Prostate gland (tissue), 2 donors: ENCODE data around the gene PKNOX2. TPM values are rescaled to one million over a fixed set of nuclear protein-coding genes. Genes with fewer than 3 reads are reported as not detected.

Experiments used
- DNase-seq: peaks from one replicate; pipeline ENCODE4 v3.0.0-alpha.2; 2019; ENCODE audit warnings: low spot score
- H3K27ac ChIP-seq, 2 donors: fragments of 200-600 bp; sonication (generic); 2 replicates each; pipeline ENCODE4 v1.5.1; 2017 to 2019
- H3K27me3 ChIP-seq: fragments of 200-600 bp; sonication (generic); replicated peaks from 2 replicates; pipeline ENCODE4 v1.5.1; 2019; ENCODE audit not compliant: insufficient read depth
- H3K36me3 ChIP-seq, 2 donors: fragments of 200-600 bp; sonication (generic); 1 replicate in 1 of 2; 2 replicates in 1 of 2; pipeline versions ENCODE4 v1.5.1 to v1.8.1; 2017 to 2019
- H3K4me1 ChIP-seq: fragments of 200-600 bp; sonication (generic); replicated peaks from 2 replicates; pipeline ENCODE4 v1.5.1; 2019
- H3K4me3 ChIP-seq, 2 donors: fragments of 200-600 bp; sonication (generic); 2 replicates each; pipeline ENCODE4 v1.5.1; 2017 to 2019
- H3K9me3 ChIP-seq: fragments of 200-600 bp; sonication (generic); 2 replicates; pipeline ENCODE4 v1.5.1; 2017
- POLR2A ChIP-seq: fragments of 450-650 bp; IDR thresholded peaks from one replicate; pipeline ENCODE4 v1.6.1; 2016; ENCODE audit warnings: antibody characterized with exemption, mild to moderate bottlenecking
- POLR2AphosphoS5 ChIP-seq: sonication (generic); formaldehyde crosslinking; IDR thresholded peaks from one replicate; pipeline ENCODE4 v1.6.1; 2017; ENCODE audit warnings: antibody characterized with exemption
- WGBS: methylation state at CpG from one replicate; pipeline ENCODE4 v1.1.5; 2018; 5-methylcytosine and 5-hydroxymethylcytosine counted together
- intact Hi-C: fragments of 100-400 bp; cut with DNase I; formaldehyde crosslinking; loops from one replicate; pipeline ENCODE4 v1.14.2; 2022
- total RNA-seq, 2 donors: library from RNA; depleted of rRNA; stranded (reverse); fragments of >200 nt; gene quantifications; one replicate each; pipeline ENCODE4 v1.1.0, GENCODE V29; 2016
- TF ChIP-seq, protein P1 (sequence below), 4 experiments: fragments of 200-600 bp in 2 of 4; fragments of 450-650 bp in 2 of 4; sonication (generic) in 2 of 4; IDR thresholded peaks; 1 replicate in 3 of 4; 2 replicates in 1 of 4; pipeline ENCODE4 v1.5.1; 2016 to 2019; ENCODE audit warnings: antibody characterized with exemption in 4 of 4, mild to moderate bottlenecking in 2 of 4, moderate library complexity in 2 of 4

The PKNOX2 gene
- total RNA-seq, 2 donors from 2014 or later = 12.3 to 14.7 TPM

DNA sequence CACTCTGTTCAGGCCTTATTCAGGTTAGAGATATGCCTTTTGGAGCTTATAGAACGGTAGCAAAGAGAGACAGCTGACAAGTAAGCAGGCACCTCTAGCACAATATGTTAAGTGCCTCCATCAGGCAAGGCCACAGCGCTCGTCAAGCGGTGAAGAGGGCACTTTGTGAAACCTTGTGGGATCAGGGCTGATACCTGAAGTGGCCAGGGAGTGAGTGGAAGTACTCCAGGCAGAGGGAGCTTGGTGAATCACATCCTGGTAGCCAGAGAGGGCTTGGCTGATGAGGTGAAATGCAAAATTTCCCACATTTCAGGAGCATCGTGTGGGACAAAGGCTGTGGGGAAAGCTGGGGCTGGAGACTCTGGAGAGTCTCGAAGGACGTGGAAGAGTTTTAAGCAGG lies 87.4 kb downstream of the PKNOX2 start:
- intact Hi-C loops = no loop called here
- Histone ChIP-seq H3K9me3 (no peaks in the 10 kb centered on the region), H3K4me1 (no peaks in the 10 kb centered on the region), H3K27me3 (no peaks in the 10 kb centered on the region), H3K4me3 (no peak overlapping the region), H3K36me3 (no peaks in the 10 kb centered on the region), H3K27ac (no peak overlapping the region)
- TF ChIP-seq, protein P1, sequence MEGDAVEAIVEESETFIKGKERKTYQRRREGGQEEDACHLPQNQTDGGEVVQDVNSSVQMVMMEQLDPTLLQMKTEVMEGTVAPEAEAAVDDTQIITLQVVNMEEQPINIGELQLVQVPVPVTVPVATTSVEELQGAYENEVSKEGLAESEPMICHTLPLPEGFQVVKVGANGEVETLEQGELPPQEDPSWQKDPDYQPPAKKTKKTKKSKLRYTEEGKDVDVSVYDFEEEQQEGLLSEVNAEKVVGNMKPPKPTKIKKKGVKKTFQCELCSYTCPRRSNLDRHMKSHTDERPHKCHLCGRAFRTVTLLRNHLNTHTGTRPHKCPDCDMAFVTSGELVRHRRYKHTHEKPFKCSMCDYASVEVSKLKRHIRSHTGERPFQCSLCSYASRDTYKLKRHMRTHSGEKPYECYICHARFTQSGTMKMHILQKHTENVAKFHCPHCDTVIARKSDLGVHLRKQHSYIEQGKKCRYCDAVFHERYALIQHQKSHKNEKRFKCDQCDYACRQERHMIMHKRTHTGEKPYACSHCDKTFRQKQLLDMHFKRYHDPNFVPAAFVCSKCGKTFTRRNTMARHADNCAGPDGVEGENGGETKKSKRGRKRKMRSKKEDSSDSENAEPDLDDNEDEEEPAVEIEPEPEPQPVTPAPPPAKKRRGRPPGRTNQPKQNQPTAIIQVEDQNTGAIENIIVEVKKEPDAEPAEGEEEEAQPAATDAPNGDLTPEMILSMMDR (IDR thresholded peaks at IDR 0.05) = no peak
- TF ChIP-seq POLR2A (no peak), POLR2AphosphoS5 (no peak)
- 93% methylated on average over 7 of the region's 7 CpGs for WGBS
- no peak for DNase-seq

DNA sequence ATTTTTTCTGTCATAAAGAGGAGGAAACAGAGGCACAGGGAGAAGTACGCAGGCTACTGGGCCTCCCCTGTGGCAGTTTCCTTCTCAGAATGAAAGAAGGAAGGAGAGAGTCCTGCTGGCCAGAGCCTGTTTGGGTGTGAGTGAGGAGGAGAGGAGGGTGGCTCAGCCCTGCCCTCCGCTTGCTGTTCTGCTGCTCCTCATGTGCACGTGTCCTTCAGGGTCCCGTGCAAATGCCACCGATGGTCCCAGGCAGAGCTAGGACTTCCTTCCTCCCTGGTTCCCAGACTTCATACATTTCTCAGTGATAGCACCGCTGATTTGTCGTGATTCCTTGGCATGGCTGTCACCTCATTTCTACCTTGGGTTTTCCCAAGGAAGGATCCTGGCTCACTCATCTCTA lies 88.7 kb downstream of the PKNOX2 start:
- WGBS = 77% methylated on average over 7 of the region's 7 CpGs
- H3K4me1 ChIP-seq = no peaks in the 10 kb centered on the region
- DNase-seq = no peak
- H3K4me3 ChIP-seq = no peak overlapping the region
- H3K27me3 ChIP-seq = no peaks in the 10 kb centered on the region
- TF ChIP-seq POLR2A (no peak), POLR2AphosphoS5 (no peak)
- TF ChIP-seq, protein P1 (IDR thresholded peaks at IDR 0.05) = no peak
- no peaks in the 10 kb centered on the region for H3K9me3 ChIP-seq
- intact Hi-C loops = no loop called here
- H3K36me3 ChIP-seq = no peaks in the 10 kb centered on the region
- H3K27ac ChIP-seq = no peak overlapping the region

DNA sequence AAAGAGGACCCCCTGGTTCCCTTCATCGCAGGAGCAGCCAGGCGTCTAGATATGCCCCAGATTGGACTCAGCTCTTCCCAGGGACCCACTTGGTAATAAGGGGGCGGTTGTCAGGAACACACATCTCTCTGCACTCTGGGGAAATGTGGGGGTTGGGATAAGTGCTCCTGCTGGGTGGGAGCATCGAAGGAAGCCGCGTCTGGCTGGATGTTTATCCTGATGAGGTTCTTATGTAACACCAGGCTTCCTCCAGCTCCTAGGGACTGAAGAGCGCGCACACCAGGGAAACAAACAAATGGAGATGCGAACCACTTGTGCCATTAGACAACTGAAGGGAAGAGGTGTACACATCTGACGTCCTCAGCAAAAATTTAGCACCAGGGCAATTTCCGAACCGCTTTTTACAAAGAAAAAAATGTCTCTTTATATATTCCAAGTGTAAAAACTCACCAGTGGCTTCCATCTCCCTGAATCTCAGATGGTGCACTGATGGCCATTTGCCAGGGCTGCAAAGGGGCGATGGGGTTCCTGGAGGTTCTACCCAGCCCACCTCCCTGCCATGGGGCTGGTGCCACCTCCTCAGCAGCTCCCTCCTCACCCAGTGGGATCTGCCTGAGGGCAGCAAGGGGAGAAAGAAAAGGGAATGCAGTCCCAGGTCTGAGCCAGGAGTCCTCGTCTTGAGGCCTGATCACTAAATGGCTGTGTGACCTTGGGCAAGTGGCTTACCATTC lies 89.4 kb downstream of the PKNOX2 start:
- H3K27ac ChIP-seq = no peak overlapping the region
- no peaks in the 10 kb centered on the region for H3K36me3 ChIP-seq
- DNase-seq = no peak
- no peak for TF ChIP-seq POLR2A
- TF ChIP-seq POLR2AphosphoS5 = no peak
- TF ChIP-seq, protein P1 (IDR thresholded peaks at IDR 0.05) = no peak
- H3K27me3 ChIP-seq = no peaks in the 10 kb centered on the region
- WGBS = 75% methylated on average over 14 of the region's 14 CpGs
- no peaks in the 10 kb centered on the region for H3K4me1 ChIP-seq
- H3K9me3 ChIP-seq = no peaks in the 10 kb centered on the region
- H3K4me3 ChIP-seq = no peak overlapping the region
- intact Hi-C loops = no loop called here

DNA sequence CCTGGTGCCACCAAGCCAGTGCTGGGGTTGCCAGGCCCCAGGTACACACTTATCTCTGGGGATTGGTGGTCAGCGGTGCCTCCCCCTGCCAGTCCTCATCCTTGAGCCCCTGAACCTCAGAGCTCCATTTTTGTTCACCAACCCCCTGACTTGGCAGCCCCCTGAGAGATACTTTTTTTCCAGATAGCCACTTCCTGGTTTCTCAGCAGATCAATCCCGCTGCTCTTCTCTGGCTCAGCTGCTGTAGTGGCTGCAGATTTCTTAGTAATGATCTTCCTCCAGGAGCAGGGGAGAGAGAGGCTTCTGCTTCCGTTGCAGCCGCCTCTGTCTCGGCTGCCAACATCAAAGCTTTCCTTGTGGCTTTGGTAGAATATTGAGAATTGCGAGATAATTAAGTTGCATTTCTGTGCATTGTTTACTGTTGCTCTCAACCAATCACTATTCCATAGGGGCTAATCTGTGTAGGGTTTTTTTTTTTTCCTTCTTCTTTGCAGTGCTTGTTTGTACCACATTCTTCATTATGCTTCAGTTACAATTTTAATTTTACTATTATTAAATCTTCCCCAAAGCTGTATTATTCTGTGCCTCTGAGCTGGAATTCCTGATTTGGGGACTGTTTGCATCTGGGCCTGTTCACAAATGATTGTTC lies 92.1 kb downstream of the PKNOX2 start:
- Histone ChIP-seq H3K9me3 (no peaks in the 10 kb centered on the region), H3K36me3 (no peaks in the 10 kb centered on the region), H3K27ac (no peak overlapping the region), H3K27me3 (no peaks in the 10 kb centered on the region), H3K4me1 (no peaks in the 10 kb centered on the region), H3K4me3 (no peak overlapping the region)
- intact Hi-C loops = no loop called here
- no peak for DNase-seq
- 73% methylated on average over 6 of the region's 6 CpGs for WGBS
- TF ChIP-seq, protein P1 (IDR thresholded peaks at IDR 0.05) = no peak
- no peak for TF ChIP-seq POLR2A
- TF ChIP-seq POLR2AphosphoS5 = no peak

DNA sequence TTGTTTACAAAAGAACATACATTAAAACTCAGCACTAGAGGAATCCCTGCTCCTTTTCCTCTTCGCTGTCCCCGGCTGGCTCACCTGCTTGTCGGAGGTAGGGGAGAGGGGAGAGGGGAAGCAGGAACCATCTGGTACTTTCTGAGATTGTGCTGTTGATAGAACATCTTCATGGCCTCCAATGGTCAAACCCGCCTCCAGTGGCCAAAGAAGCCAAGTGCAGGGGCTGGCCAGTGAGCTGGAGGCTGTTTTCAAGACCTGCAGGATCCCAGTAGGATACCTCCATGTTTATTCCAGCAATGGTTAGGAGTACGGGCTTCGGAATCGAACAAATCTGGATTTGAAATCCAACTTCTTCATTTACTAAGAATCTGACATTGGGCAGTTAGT lies 92.6 kb downstream of the PKNOX2 start:
- Histone ChIP-seq H3K4me1 (no peaks in the 10 kb centered on the region), H3K36me3 (no peaks in the 10 kb centered on the region), H3K4me3 (no peak overlapping the region), H3K27ac (no peak overlapping the region), H3K27me3 (no peaks in the 10 kb centered on the region), H3K9me3 (no peaks in the 10 kb centered on the region)
- intact Hi-C loops = no loop called here
- TF ChIP-seq POLR2A (no peak), POLR2AphosphoS5 (no peak)
- TF ChIP-seq, protein P1 (IDR thresholded peaks at IDR 0.05) = no peak
- DNase-seq = no peak
- WGBS = 93% methylated on average over 7 of the region's 7 CpGs
